Myocyte (in vitro differentiated cells): Measurements from ENCODE around the gene AP1G2. TPM values are rescaled to one million over a fixed set of nuclear protein-coding genes. Genes with fewer than 3 reads are reported as not detected.

Experiments
- DNase-seq: peaks from one replicate; pipeline ENCODE4 v3.0.0-alpha.2; 2012; ENCODE audit warnings: low read depth
- total RNA-seq: library from RNA; depleted of rRNA; stranded (reverse); fragments of >200 nt; gene quantifications from 2 replicates; pipeline ENCODE4 v1.2.3, GENCODE V29; 2014

AP1G2 gene
- total RNA-seq, 1 donor from 2014 or later: 10.2 TPM

GRCh38 chr14:23520899-23521533 lies 46.6 kb downstream of the AP1G2 start:
- DNase-seq: no peak

GRCh38 chr14:23518709-23519108 lies 48.9 kb downstream of the AP1G2 start:
- no peak for DNase-seq

- no peak for DNase-seq
Measured at GRCh38 chr14:23517650-23518326, 49.8 kb downstream of the AP1G2 start.

GRCh38 chr14:23514644-23514957 lies 53.0 kb downstream of the AP1G2 start:
- peak; percentile 64 for DNase-seq

- no peak for DNase-seq
Measured at GRCh38 chr14:23513818-23514643, 53.6 kb downstream of the AP1G2 start.

- peak; percentile 20 for DNase-seq
Measured at GRCh38 chr14:23513005-23513817, 54.4 kb downstream of the AP1G2 start.

GRCh38 chr14:23512156-23512555 lies 55.4 kb downstream of the AP1G2 start:
- DNase-seq: no peak

Other genes with a start within 250 kb of the AP1G2 start
- 90.2 and 90.5 TPM in 2 replicates for gene PABPN1, start 246.3 kb downstream of the AP1G2 start, total RNA-seq
- gene SLC22A17, start 214.9 kb downstream of the AP1G2 start, total RNA-seq: 9.6 and 11.1 TPM in 2 replicates
- gene EFS, start 202.6 kb downstream of the AP1G2 start, total RNA-seq: not detected in 2 replicates
- gene IL25, start 195.0 kb downstream of the AP1G2 start, total RNA-seq: not detected in 2 replicates
- gene CMTM5, start 190.7 kb downstream of the AP1G2 start, total RNA-seq: not detected in 2 replicates
- gene MYH6, start 159.5 kb downstream of the AP1G2 start, total RNA-seq: 2.6 and 3.4 TPM in 2 replicates
- gene MYH7, start 132.1 kb downstream of the AP1G2 start, total RNA-seq: 155 and 258 TPM in 2 replicates
- gene NGDN, start 98.1 kb downstream of the AP1G2 start, total RNA-seq: 34.3 and 39.5 TPM in 2 replicates
- gene ZFHX2, start 16.0 kb downstream of the AP1G2 start, total RNA-seq: 0.05 and 0.31 TPM in 2 replicates
- 31.6 and 42.1 TPM in 2 replicates for gene THTPA, start 11.5 kb downstream of the AP1G2 start, total RNA-seq
- gene JPH4, start 11.0 kb upstream of the AP1G2 start, total RNA-seq: not detected in 2 replicates
- gene DHRS2, start 68.6 kb upstream of the AP1G2 start, total RNA-seq: 0.19 and 1.2 TPM in 2 replicates